ENCODE results near the gene SP6. TPM values are rescaled to one million over a fixed set of nuclear protein-coding genes. Genes with fewer than 3 reads are reported as not detected.

SP6 gene
- total and polyA plus RNA-seq, 2 experiments from 2014 or later = 1.3 to 1.7 TPM

DNA sequence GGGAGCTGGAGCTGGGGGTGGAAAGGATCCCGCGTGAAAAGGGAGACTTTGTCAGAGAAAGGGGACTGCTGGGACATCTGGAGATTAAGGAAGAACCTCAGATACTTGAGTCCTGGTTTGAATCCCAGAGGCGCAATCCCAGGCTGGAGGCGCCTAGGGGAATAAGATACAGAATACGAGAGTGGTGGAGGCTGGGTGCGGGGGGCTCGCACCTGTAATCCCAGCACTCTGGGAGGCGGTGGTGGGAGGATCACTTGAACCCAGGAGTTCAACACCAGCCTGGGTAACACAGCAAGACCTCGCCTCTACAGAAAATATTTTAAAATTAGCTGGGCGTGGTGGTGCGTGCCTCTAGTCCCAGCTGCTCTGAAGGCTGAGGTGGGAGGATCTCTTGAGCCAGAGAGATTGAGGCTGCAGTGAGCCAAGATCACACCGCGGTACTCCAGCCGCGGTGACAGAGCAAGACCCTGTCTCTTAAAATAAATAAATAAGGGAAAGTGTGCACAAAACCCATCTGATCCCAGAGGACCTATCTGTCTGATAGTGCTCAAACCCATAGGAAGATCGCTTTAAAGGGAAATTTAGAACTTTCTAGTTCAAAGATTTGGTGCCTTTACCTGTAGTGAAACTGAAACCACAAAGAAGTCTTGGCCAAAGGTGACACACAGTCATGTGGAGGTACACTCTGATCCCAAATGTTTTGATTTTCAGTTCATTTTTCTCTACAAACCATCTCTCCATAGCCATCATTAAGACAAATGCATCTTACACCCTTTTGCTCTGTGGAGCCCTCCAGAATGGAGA is 9.3 kb downstream of the SP6 start:
- no peak for TF ChIP-seq EZH2phosphoT487 (IDR thresholded peaks at IDR 0.05; ENCODE audit: low read depth, severe bottlenecking, unreplicated experiment)
- TF ChIP-seq, protein P1, sequence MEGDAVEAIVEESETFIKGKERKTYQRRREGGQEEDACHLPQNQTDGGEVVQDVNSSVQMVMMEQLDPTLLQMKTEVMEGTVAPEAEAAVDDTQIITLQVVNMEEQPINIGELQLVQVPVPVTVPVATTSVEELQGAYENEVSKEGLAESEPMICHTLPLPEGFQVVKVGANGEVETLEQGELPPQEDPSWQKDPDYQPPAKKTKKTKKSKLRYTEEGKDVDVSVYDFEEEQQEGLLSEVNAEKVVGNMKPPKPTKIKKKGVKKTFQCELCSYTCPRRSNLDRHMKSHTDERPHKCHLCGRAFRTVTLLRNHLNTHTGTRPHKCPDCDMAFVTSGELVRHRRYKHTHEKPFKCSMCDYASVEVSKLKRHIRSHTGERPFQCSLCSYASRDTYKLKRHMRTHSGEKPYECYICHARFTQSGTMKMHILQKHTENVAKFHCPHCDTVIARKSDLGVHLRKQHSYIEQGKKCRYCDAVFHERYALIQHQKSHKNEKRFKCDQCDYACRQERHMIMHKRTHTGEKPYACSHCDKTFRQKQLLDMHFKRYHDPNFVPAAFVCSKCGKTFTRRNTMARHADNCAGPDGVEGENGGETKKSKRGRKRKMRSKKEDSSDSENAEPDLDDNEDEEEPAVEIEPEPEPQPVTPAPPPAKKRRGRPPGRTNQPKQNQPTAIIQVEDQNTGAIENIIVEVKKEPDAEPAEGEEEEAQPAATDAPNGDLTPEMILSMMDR (IDR thresholded peaks at IDR 0.05; ENCODE audit: poor library complexity) = no peak
- TF ChIP-seq EZH2 (IDR thresholded peaks at IDR 0.05; ENCODE audit: borderline replicate concordance) = no peak
- Histone ChIP-seq H3K4me1 (ENCODE audit: insufficient read depth) (peaks cover 42% of the 10 kb centered on the region), H3K9me3 (ENCODE audit: low read depth) (no peaks in the 10 kb centered on the region), H3K79me2 (peaks cover 17% of the 10 kb centered on the region), H3K4me3 (no peak overlapping the region), H3K27ac (peak overlapping the region; percentile 67), H3K27me3 (peaks cover 11% of the 10 kb centered on the region), H3K36me3 (replicated peaks; ENCODE audit: insufficient read depth, low read depth) (no peaks in the 10 kb centered on the region), H3K9me2 (replicated peaks; ENCODE audit: insufficient read depth) (no peaks in the 10 kb centered on the region), H3K4me2 (peak overlapping the region; percentile 94), H4K20me1 (ENCODE audit: insufficient read depth, poor library complexity, severe bottlenecking) (no peaks in the 10 kb centered on the region), H2AFZ (peak overlapping the region; percentile 66)
- no peak for DNase-seq (ENCODE audit: low spot score)
- 75% methylated on average over 16 of the region's 16 CpGs for WGBS (ENCODE audit: low lambda C conversion rate, missing lambda C conversion rate)

DNA sequence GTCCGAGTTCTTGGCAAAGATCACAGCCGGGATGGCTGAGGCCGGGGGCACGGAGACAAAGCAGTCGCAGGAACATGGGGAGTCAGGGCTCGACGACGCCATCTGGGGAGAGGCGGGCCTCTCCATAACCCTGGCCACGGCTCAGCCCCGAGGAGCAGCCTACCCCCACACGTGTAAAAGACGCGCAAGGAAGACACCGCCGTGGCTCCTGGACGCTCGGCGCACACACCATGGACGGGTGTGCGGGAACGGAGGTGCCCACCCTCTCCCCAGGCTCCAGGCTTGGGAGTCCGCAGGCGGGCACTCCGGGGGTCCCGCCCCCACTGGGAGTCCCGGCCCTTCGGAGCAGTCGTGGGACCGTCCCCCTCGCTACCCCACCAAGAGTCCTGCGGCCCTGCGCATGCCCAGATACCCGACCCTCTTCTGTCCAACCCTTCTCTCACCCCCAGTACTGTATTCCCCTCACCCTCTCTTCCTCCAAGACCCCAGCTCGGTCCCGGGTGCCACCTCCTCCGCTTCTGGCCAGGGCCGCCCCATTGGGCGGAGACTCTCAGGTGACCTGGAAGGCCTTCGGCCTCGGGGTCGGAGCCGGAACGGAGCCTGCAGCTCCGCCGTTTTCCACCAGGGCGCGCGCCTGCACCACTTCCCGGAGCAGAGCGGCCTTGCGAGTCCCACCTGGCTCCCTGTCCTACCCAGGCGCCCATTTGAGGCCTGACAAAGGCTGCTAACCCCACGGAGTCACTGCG is 10.0 kb downstream of the SP6 start, which contains the start of gene SCRN2:
SCRN2 (minus strand) TSS at position 532 of the 746 bp plus-strand sequence; CDS start at position 102, 430 bp downstream.
- Histone ChIP-seq H3K4me3 (peak within 1 kb of the TSS; percentile 71), H3K4me2 (peak within 1 kb of the TSS; percentile 94), H2AFZ (peak within 1 kb of the TSS; percentile 79), H3K9me3 (ENCODE audit: low read depth) (no peaks in the 10 kb centered on the region), H3K4me1 (ENCODE audit: insufficient read depth) (peaks cover 40% of the 10 kb centered on the region), H4K20me1 (ENCODE audit: insufficient read depth, poor library complexity, severe bottlenecking) (no peaks in the 10 kb centered on the region), H3K36me3 (replicated peaks; ENCODE audit: insufficient read depth, low read depth) (no peaks in the 10 kb centered on the region), H3K27me3 (peaks cover 3% of the 10 kb centered on the region), H3K27ac (peak within 1 kb of the TSS; percentile 67), H3K9me2 (replicated peaks; ENCODE audit: insufficient read depth) (no peaks in the 10 kb centered on the region), H3K79me2 (peaks cover 17% of the 10 kb centered on the region)
- WGBS (ENCODE audit: low lambda C conversion rate, missing lambda C conversion rate) = 1% methylated on average over 46 of the region's 55 CpGs
- TF ChIP-seq, protein P1 (IDR thresholded peaks at IDR 0.05; ENCODE audit: poor library complexity) = peak; percentile 99
- TF ChIP-seq EZH2phosphoT487 (IDR thresholded peaks at IDR 0.05; ENCODE audit: low read depth, severe bottlenecking, unreplicated experiment) = no peak
- peak; percentile 92 for DNase-seq (ENCODE audit: low spot score)

DNA sequence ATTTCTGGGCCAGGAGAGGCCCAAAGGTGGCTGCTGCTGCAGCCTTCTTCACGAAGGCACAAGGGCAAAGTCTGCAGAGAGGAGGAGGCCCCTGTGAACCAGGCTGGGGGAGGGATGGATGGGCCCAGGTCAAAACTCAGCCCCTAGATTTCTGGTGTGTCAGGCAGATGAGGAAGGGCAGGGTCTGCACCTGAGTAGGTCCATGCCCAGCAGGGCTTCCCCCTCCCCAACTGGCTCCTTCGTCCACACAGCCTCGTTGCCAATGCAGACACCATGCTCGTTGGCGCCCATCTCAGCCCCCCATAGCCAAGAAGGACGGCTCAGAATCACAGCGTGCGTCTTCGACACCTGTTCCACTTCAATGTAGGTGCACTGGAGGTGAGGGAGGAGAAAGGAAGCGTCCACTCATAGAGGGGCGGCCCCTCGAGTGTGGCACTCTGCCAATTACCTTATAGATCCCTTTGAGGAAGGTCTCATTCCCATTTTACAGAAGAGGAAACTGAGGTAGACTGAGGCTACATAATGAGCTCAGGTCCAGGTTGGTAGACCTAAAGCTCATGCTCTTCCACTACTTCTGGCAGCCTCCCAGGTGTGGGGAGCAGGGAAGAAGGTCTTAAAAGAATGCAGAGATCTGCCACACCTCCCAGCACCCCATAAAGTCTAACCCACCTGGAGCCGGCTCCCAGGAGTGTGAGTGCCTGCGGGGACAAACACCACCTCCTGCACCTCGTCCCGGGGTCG is 10.8 kb downstream of the SP6 start:
- H3K27me3 ChIP-seq = no peaks in the 10 kb centered on the region
- H4K20me1 ChIP-seq (ENCODE audit: insufficient read depth, poor library complexity, severe bottlenecking) = no peaks in the 10 kb centered on the region
- no peaks in the 10 kb centered on the region for H3K9me3 ChIP-seq (ENCODE audit: low read depth)
- H3K4me1 ChIP-seq (ENCODE audit: insufficient read depth) = peaks cover 36% of the 10 kb centered on the region
- H3K79me2 ChIP-seq = peaks cover 17% of the 10 kb centered on the region
- TF ChIP-seq, protein P1 (IDR thresholded peaks at IDR 0.05; ENCODE audit: poor library complexity) = no peak
- H3K4me3 ChIP-seq = peak overlapping the region; percentile 71
- H3K9me2 ChIP-seq (replicated peaks; ENCODE audit: insufficient read depth) = no peaks in the 10 kb centered on the region
- H3K27ac ChIP-seq = peak overlapping the region; percentile 67
- H3K4me2 ChIP-seq = peak overlapping the region; percentile 94
- peak overlapping the region; percentile 79 for H2AFZ ChIP-seq
- no peak for DNase-seq (ENCODE audit: low spot score)
- H3K36me3 ChIP-seq (replicated peaks; ENCODE audit: insufficient read depth, low read depth) = no peaks in the 10 kb centered on the region
- 56% methylated on average over 17 of the region's 17 CpGs for WGBS (ENCODE audit: low lambda C conversion rate, missing lambda C conversion rate)

Data from hepatocyte (in vitro differentiated cells).